Activated T-helper 1 cell treated with Interleukin-2 at 50 U/mL for 16 hours (primary cell): Measurements from ENCODE around the gene AQP5.

Experiments used
- DNase-seq: peaks from one replicate; pipeline ENCODE4 v3.0.0-alpha.2; 2020; ENCODE audit warnings: low read depth

AQP5 gene

GRCh38 chr12:49950273-49951251 is 11.1 kb upstream of the AQP5 start, which contains the start of gene AQP2:
Gene AQP2, plus strand, starts transcription at chr12:49950737. Its CDS starts 94 bp downstream, at chr12:49950831.
- no peak for DNase-seq

DNA sequence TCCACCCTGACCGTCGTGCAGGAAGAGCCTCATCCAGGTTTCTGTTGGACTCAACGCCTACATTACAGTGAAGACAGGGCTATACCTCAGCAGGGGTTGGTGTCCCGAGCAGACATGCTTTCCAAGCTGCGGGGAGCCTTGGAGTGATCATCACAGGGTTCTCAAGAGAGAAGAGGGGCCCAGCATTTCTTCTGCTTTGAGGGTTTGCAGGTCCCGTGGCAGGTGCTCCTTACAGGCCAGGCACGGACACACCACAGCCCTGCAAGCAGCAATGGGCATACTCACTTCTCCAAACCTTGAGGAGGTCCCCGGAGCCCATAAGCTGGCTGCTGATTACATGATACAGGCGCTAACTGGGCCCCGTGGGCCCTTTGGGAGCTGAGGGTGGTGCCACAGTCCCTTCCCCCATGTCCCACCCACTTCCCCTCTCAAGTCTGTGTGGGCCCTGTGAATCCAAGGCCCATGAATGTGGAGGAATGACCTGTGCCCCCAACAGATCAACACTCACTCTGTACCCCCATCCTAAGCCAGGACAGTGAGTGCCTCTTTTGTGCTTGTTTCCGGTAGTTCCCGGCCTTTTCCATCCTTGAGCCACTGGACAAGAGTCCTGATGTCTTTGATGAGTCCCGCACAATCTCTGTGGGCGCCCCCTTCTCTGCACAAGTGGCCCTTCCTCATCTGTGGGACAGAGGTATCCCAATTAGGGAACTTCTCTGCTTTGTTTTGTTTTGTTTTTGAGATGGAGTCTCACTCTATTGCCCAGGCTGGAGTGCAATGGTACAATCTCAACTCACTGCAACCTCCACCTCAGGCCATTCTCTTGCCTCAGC is 10.0 kb upstream of the AQP5 start:
- DNase-seq: no peak

- no peak for DNase-seq
Measured at GRCh38 chr12:49952391-49953055, 9.1 kb upstream of the AQP5 start.

- no peak for DNase-seq
Measured at GRCh38 chr12:49953151-49953550, 8.5 kb upstream of the AQP5 start.

DNA sequence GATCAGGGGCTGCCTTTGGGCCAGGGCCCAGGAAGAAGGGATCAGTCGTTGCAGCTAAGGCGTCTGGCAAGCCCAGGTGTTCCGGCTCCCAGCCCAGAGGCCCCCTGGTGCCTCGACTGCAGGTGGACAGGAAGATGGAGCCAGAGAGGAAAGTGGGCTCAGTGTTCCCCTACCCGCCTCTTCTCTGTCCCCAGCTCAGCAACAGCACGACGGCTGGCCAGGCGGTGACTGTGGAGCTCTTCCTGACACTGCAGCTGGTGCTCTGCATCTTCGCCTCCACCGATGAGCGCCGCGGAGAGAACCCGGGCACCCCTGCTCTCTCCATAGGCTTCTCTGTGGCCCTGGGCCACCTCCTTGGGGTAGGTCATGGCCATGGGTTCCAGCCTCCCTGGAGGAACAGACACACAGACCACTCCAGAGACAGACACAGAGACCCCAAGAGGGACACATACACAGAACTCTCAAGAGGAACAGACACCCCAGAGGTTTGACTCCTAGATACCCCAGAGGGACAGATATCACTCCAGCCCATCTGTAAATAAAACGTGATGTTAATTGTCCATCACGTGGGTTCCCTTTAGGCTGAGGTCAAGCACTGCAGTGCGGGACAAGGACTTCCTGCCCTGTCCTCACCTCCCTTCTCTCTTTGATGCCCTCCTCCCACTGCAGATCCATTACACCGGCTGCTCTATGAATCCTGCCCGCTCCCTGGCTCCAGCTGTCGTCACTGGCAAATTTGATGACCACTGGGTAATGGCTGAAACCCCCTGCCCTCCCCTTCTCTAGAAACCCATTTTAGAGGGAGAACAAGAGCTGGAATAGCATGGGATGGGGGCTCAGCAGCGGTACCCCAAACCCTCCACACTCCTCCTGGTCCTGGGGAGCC is 7.5 kb upstream of the AQP5 start:
- DNase-seq: no peak

GRCh38 chr12:49954863-49955830 is 6.5 kb upstream of the AQP5 start:
- no peak for DNase-seq

DNA sequence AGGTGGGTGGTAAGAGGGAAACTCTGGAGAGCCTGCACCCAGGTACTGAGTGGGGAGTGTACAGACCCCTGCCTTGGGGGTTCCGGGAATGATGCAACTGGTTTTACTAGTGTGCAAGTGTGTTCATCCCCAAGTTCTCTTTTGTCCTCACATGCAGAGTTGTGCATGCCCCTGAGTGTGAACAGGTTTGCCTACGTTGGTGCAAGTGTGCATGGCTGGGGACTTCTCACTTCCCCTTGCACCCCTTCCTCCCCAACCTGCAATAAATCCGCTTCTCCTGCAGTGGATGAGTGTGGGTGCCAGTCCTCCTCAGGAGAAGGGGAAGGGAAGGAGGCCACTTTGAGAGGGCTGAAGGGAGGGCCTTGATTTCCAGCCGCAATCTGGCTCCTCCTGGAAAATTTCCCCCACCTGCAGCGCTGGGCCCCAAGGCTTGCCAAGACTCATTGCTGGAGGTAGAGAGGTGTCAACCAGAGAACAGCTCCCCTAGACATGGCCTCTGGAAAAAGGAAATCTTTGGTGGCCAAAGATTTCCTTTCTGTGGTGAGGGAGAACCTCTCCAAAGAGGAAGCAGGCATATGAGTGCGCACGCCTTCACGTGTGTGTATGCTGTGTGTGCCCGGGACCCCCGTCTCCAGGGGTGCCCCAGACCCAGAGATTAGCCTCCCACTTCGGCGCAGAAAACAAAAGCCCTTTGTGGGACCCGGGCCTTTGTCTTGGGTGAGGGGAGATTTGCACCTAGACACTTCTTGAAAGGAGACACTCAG is 5.6 kb upstream of the AQP5 start:
- no peak for DNase-seq

DNA sequence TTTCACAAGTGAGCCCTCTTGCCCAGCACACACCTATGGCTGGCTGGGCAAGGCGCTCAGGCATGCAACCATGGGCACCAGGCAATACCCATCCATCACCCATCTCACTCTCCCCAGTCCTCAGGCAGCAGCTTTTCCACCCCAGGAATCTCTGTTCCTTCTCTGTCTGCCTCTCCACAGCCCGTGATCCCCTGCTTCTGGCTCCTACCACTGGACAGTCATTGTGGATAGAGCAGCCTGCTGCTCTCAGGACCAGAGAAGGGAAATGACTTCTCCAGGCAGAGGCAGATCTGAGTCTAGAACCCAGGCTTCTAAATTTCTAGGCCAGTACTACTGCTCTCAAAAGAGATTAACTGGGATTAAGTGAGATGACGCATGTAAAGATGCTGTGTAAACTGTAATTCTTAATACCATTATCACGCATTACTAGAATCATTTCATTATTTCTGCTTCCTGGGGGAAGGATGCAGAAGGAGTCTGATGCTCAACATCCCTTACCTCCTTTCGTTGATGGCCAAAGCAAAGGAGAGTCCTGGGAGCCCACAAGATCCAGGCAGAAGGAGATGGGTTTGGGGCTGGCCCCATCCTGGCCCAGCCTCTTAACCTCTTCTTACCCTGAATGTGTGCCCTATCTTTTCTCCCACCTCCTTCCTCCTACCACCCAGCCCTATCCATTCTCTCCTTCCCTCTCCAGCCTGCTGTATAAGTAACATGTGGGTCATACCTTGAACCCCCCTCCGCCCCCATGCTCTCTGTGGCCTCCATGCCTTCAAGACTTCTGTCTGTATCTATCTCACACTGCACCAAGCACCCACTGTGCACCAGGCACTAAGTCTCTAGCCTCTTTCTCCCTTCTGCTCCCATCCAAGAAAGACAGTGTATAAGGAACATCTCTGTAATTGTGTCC is 4.8 kb upstream of the AQP5 start:
- no peak for DNase-seq

- no peak for DNase-seq
Measured at GRCh38 chr12:49957570-49957967, 4.1 kb upstream of the AQP5 start.

DNA sequence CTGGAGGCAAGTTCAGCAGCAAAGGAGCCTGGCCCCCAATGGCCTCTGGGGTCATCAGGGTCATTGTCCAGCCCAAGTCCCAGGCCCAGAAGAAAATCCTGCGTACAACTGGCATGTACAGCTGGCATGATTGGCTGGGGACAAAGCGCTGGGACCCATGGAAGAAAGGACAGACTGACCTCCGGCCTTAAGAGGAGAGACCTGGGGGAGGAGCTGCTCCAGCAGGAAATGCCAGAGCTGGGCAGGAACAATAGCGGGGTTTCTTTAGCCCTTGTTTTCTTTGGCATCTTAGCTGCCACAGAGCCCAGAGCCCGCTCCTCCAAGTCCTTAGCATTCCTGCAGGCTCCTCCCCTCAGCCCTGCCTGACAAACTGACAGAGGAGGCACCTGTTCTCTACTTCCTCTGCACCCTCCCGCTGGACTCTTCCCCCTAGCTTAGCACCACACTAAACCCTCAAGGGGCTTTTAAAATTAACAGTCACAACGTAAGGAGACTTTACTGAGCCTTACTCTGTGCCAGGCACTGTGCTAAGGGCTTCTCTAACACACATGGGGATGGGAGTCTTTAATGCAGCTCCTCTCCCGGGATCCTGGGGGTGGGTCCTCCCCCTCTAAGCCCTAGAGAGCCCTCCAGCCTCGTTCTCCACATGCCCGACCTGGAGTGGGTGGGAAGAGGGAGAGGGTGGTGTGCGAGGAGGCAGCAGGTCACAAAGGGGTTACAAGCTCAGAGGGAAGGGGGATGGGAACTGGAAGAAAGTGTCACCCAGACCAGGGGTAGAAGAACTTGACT is 1.8 kb upstream of the AQP5 start:
- no peak for DNase-seq

DNA sequence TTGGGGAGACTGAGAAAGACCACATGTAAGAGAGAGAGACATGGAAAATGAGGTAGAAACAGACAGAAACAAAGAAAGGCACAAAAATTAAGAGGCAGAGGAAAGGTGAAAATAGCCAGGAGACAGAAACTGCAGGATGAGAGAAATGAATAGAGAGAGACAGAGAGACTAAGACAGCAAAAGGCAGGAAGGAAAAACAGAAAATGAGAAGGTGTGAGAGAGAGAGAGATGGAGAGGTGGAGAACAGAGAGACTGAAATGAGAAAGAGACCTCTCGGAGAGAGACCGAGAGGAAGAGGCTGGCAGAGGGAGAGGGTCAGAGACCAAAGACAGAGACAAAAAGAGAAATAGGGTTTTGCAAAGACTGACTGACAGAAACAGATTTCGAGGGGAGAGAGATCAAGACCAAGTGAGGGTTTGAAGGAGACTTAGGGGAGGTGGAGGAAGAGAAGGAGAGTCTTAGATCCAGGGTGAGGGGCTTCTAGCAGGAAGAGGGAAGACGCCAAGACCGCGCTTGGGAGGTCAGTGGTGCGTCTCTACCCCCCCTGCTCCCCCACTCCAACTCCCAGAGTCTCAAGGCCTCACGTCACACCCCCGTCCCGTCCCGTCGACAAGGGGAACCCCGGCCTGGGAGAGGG is 1.1 kb upstream of the AQP5 start:
- DNase-seq: no peak

- no peak for DNase-seq
Measured at GRCh38 chr12:49961993-49962764, 507 bp downstream of the AQP5 start.

GRCh38 chr12:49962861-49963765 is 1.4 kb downstream of the AQP5 start:
- DNase-seq: no peak

DNA sequence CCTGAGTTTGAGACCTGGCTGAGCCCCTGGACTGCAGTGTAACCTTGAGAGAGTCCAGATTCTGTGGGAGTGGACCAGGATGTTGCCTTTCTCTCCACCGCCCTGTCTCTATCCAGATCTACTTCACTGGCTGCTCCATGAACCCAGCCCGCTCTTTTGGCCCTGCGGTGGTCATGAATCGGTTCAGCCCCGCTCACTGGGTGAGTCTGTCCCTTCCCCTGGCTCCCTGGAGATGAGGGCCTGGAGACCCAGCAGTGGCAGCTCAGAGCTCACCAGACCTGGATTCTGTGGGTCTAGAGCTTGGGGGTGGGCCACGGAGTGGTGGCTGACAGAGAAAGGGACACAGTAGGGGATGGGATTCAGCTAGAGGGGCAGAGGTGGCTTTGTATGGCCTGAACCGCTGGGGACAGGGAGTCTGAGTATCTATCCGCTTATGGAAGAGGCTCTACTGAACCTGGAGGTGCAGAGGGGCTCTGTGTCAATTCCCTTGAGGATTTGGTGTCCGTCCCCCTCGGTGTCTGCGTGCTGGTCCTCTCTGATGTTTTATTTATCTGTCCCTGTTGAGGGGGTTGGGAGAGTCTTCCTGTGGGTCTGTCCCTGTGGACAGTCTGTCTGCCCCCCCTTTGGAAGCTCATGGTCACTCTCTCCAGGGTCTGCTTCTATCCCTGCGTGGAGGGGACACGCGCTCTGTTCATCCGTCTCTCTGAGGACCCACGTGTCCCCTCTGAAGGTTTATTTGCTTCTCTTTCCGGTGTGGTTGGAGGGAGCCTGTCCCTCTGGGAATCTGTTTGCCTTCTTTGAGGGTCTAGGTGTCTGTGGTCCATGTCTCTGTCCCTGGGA is 2.5 kb downstream of the AQP5 start:
- DNase-seq: no peak
